Activated CD4-positive, alpha-beta T cell treated with anti-CD3 and anti-CD28 coated beads, Interleukin-2, amount 10 ng/mL, durations not matched to agents 24 days and 14 days (primary cell): ENCODE measurements around the gene SIRT2. TPM values are rescaled to one million over a fixed set of nuclear protein-coding genes. Genes with fewer than 3 reads are reported as not detected.
"Not testable (repeated sequence)": the region's sequence is repeated elsewhere in the genome, so short reads cannot be mapped to it uniquely, and the experiment has no call there.

ENCODE experiments used
- DNase-seq: peaks from one replicate; pipeline ENCODE4 v3.0.0; 2022
- H3K27ac Mint-ChIP-seq: one replicate; pipeline ENCODE4 v1.8.0; 2022; ENCODE audit warnings: mild to moderate bottlenecking, mixed read lengths
- H3K27me3 Mint-ChIP-seq: one replicate; pipeline ENCODE4 v1.8.0; 2022; ENCODE audit warnings: mixed read lengths
- H3K36me3 Mint-ChIP-seq: one replicate; pipeline ENCODE4 v1.8.0; 2022; ENCODE audit warnings: low read depth, mild to moderate bottlenecking, mixed read lengths
- H3K4me1 Mint-ChIP-seq: one replicate; pipeline ENCODE4 v1.8.0; 2021; ENCODE audit warnings: mixed read lengths
- H3K4me3 Mint-ChIP-seq: one replicate; pipeline ENCODE4 v1.8.0; 2022; ENCODE audit warnings: mild to moderate bottlenecking, moderate library complexity, mixed read lengths
- H3K9me3 Mint-ChIP-seq: one replicate; pipeline ENCODE4 v1.8.0; 2021; ENCODE audit warnings: mixed read lengths
- intact Hi-C: fragments of 100-400 bp; cut with micrococcal nuclease; formaldehyde crosslinking; loops from one replicate; pipeline ENCODE4 v1.15.1; 2023
- total RNA-seq: library from RNA; stranded (reverse); gene quantifications from 2 replicates; pipeline ENCODE4 v1.2.3, GENCODE V29; 2022

Gene SIRT2
- total RNA-seq, 1 donor from 2014 or later: 30.1 TPM

- DNase-seq: no peak
- no peaks in the 10 kb centered on the region for H3K9me3 Mint-ChIP-seq
- H3K27ac Mint-ChIP-seq: peak overlapping the region; percentile 48
- H3K36me3 Mint-ChIP-seq: peaks cover 64% of the 10 kb centered on the region
- H3K4me1 Mint-ChIP-seq: peaks cover 29% of the 10 kb centered on the region
- H3K4me3 Mint-ChIP-seq: no peak overlapping the region
- intact Hi-C loops: no loop called here
- no peaks in the 10 kb centered on the region for H3K27me3 Mint-ChIP-seq
Observed at GRCh38 chr19:38836983-38837626, 62.3 kb downstream of the SIRT2 start.

- no peak overlapping the region for H3K4me3 Mint-ChIP-seq
- intact Hi-C loops: no loop called here
- peak overlapping the region; percentile 48 for H3K27ac Mint-ChIP-seq
- peaks cover 29% of the 10 kb centered on the region for H3K4me1 Mint-ChIP-seq
- no peak for DNase-seq
- no peaks in the 10 kb centered on the region for H3K27me3 Mint-ChIP-seq
- no peaks in the 10 kb centered on the region for H3K9me3 Mint-ChIP-seq
- H3K36me3 Mint-ChIP-seq: peaks cover 57% of the 10 kb centered on the region
Observed at GRCh38 chr19:38836159-38836982, 63.0 kb downstream of the SIRT2 start.

- Mint-ChIP-seq H3K27ac (peak overlapping the region; percentile 51), H3K27me3 (no peaks in the 10 kb centered on the region), H3K9me3 (no peaks in the 10 kb centered on the region), H3K4me1 (peaks cover 31% of the 10 kb centered on the region), H3K4me3 (no peak overlapping the region), H3K36me3 (peaks cover 48% of the 10 kb centered on the region)
- intact Hi-C loops: loop anchor here (5.0 kb wide), 2 partner anchors 43 to 102 kb away; partner anchors contain the start of gene RINL
- no peak for DNase-seq
Observed at GRCh38 chr19:38834590-38834989, 64.8 kb downstream of the SIRT2 start.

- H3K36me3 Mint-ChIP-seq: peaks cover 45% of the 10 kb centered on the region
- H3K27ac Mint-ChIP-seq: peak overlapping the region; percentile 53
- intact Hi-C loops: loop anchor here (5.0 kb wide), 2 partner anchors 43 to 102 kb away; partner anchors contain the start of gene RINL
- peaks cover 27% of the 10 kb centered on the region for H3K4me1 Mint-ChIP-seq
- no peak overlapping the region for H3K4me3 Mint-ChIP-seq
- no peak for DNase-seq
- H3K27me3 Mint-ChIP-seq: no peaks in the 10 kb centered on the region
- H3K9me3 Mint-ChIP-seq: no peaks in the 10 kb centered on the region
Observed at GRCh38 chr19:38834104-38834490, 65.3 kb downstream of the SIRT2 start.

- H3K36me3 Mint-ChIP-seq: peaks cover 39% of the 10 kb centered on the region
- no peaks in the 10 kb centered on the region for H3K27me3 Mint-ChIP-seq
- H3K4me1 Mint-ChIP-seq: peaks cover 19% of the 10 kb centered on the region
- no peak overlapping the region for H3K4me3 Mint-ChIP-seq
- DNase-seq: no peak
- peak overlapping the region; percentile 48 for H3K27ac Mint-ChIP-seq
- H3K9me3 Mint-ChIP-seq: no peaks in the 10 kb centered on the region
- intact Hi-C loops: loop anchor here (5.0 kb wide), 2 partner anchors 44 to 101 kb away; partner anchors contain the start of gene RINL
Observed at GRCh38 chr19:38833092-38833425, 66.4 kb downstream of the SIRT2 start.

GRCh38 chr19:38831142-38831605, 68.2 kb downstream of the SIRT2 start:
- intact Hi-C loops: loop anchor here (1.0 to 5.0 kb wide), 5 partner anchors 11 to 99 kb away; partner anchors contain the start of genes MRPS12, RINL and SARS2
- peak overlapping the region; percentile 93 for H3K27ac Mint-ChIP-seq
- H3K4me3 Mint-ChIP-seq: peak overlapping the region; percentile 99
- peaks cover 37% of the 10 kb centered on the region for H3K36me3 Mint-ChIP-seq
- peaks cover 20% of the 10 kb centered on the region for H3K4me1 Mint-ChIP-seq
- H3K27me3 Mint-ChIP-seq: no peaks in the 10 kb centered on the region
- no peaks in the 10 kb centered on the region for H3K9me3 Mint-ChIP-seq
- peak; percentile 81 for DNase-seq

GRCh38 chr19:38830039-38830733, 69.2 kb downstream of the SIRT2 start:
- peaks cover 30% of the 10 kb centered on the region for H3K36me3 Mint-ChIP-seq
- H3K27ac Mint-ChIP-seq: peak overlapping the region; percentile 8
- no peaks in the 10 kb centered on the region for H3K27me3 Mint-ChIP-seq
- no peak for DNase-seq
- H3K4me3 Mint-ChIP-seq: peak overlapping the region; percentile 99
- peaks cover 20% of the 10 kb centered on the region for H3K4me1 Mint-ChIP-seq
- intact Hi-C loops: loop anchor here (5.0 kb wide), 2 partner anchors 47 to 98 kb away; partner anchors contain the start of gene RINL
- H3K9me3 Mint-ChIP-seq: no peaks in the 10 kb centered on the region

- DNase-seq, H3K9me3 Mint-ChIP-seq, intact Hi-C loops, H3K27me3 Mint-ChIP-seq, H3K27ac Mint-ChIP-seq, H3K4me3 Mint-ChIP-seq: not testable (repeated sequence)
- Mint-ChIP-seq H3K36me3 (peaks cover 35% of the 10 kb centered on the region), H3K4me1 (peaks cover 20% of the 10 kb centered on the region)
Observed at GRCh38 chr19:38829203-38829602, 70.2 kb downstream of the SIRT2 start.

Other genes starting within 250 kb of the SIRT2 start
- 3.2 and 3.5 TPM in 2 replicates for gene CAPN12, start 155.1 kb downstream of the SIRT2 start, total RNA-seq
- gene LGALS7, start 126.1 kb downstream of the SIRT2 start, total RNA-seq: not detected in 2 replicates
- gene LGALS7B, start 110.4 kb downstream of the SIRT2 start, total RNA-seq: not detected in 2 replicates
- 1.3 and 1.7 TPM in 2 replicates for gene LGALS4, start 86.7 kb downstream of the SIRT2 start, total RNA-seq
- 129 and 130 TPM in 2 replicates for gene ECH1, start 67.8 kb downstream of the SIRT2 start, total RNA-seq
- gene HNRNPL, start 49.6 kb downstream of the SIRT2 start, total RNA-seq: 686 and 695 TPM in 2 replicates
- 62.7 and 68.9 TPM in 2 replicates for gene RINL, start 21.3 kb downstream of the SIRT2 start, total RNA-seq
- 89.2 and 89.7 TPM in 2 replicates for gene NFKBIB, start 351 bp upstream of the SIRT2 start, total RNA-seq
- 0.77 and 0.97 TPM in 2 replicates for gene CCER2, start 12.6 kb upstream of the SIRT2 start, total RNA-seq
- gene SARS2, start 31.1 kb upstream of the SIRT2 start, total RNA-seq: 41.6 and 42.6 TPM in 2 replicates
- 112 and 122 TPM in 2 replicates for gene MRPS12, start 31.3 kb upstream of the SIRT2 start, total RNA-seq
- gene FBXO17, start 76.1 kb upstream of the SIRT2 start, total RNA-seq: not detected in 2 replicates
- 0.14 and 0.17 TPM in 2 replicates for gene FBXO27, start 132.9 kb upstream of the SIRT2 start, total RNA-seq
- gene ACP7, start 184.8 kb upstream of the SIRT2 start, total RNA-seq: not detected in 2 replicates
- gene PAK4, start 226.2 kb upstream of the SIRT2 start, total RNA-seq: 14.8 and 16.9 TPM in 2 replicates